HG03571 (cell line): ENCODE results near the gene PAX5.

Experiments
- ATAC-seq: cut with Tn5 transposase; IDR thresholded peaks from one replicate; pipeline ENCODE4 v1.9.1; 2021; ENCODE audit not compliant: unreplicated experiment

PAX5 gene

GRCh38 chr9:36839131-36839885, 194.8 kb downstream of the PAX5 start:
- no peak for ATAC-seq

- ATAC-seq: no peak
Measured at GRCh38 chr9:36837431-36838405, 196.3 kb downstream of the PAX5 start.

GRCh38 chr9:36836486-36836885, 197.6 kb downstream of the PAX5 start:
- no peak for ATAC-seq

GRCh38 chr9:36835271-36835996, 198.6 kb downstream of the PAX5 start:
- no peak for ATAC-seq

GRCh38 chr9:36834736-36835135, 199.3 kb downstream of the PAX5 start:
- ATAC-seq: no peak

- ATAC-seq: no peak
Measured at GRCh38 chr9:36833954-36834353, 200.1 kb downstream of the PAX5 start.

- ATAC-seq: no peak
Measured at GRCh38 chr9:36832164-36832795, 201.8 kb downstream of the PAX5 start.

GRCh38 chr9:36831381-36832161, 202.5 kb downstream of the PAX5 start:
- ATAC-seq: no peak

GRCh38 chr9:36828611-36829013, 205.5 kb downstream of the PAX5 start:
- no peak for ATAC-seq

- no peak for ATAC-seq
Measured at GRCh38 chr9:36827593-36827992, 206.5 kb downstream of the PAX5 start.

- ATAC-seq: no peak
Measured at GRCh38 chr9:36826581-36826980, 207.5 kb downstream of the PAX5 start.

GRCh38 chr9:36825179-36825578, 208.9 kb downstream of the PAX5 start:
- ATAC-seq: no peak

GRCh38 chr9:36823934-36824333, 210.1 kb downstream of the PAX5 start:
- ATAC-seq: no peak

GRCh38 chr9:36823466-36823865, 210.6 kb downstream of the PAX5 start:
- no peak for ATAC-seq

- ATAC-seq: no peak
Measured at GRCh38 chr9:36822201-36822600, 211.9 kb downstream of the PAX5 start.

GRCh38 chr9:36820392-36820861, 213.6 kb downstream of the PAX5 start:
- ATAC-seq: no peak

GRCh38 chr9:36818965-36819870, 214.8 kb downstream of the PAX5 start:
- no peak for ATAC-seq

GRCh38 chr9:36818242-36818938, 215.7 kb downstream of the PAX5 start:
- ATAC-seq: no peak
